Adrenal gland (tissue), 5 donors: ENCODE measurements around the gene AHRR.

Source experiments
- POLR2A ChIP-seq, 2 donors: fragments of 450-650 bp; IDR thresholded peaks; one replicate each; pipeline ENCODE4 v1.6.1; 2017; ENCODE audit warnings: antibody characterized with exemption in 2 of 2, mild to moderate bottlenecking in 2 of 2, moderate library complexity in 1 of 2
- TF ChIP-seq, protein P1 (sequence below), 6 experiments: fragments of 450-650 bp in 4 of 6; fragments of 200-600 bp in 2 of 6; sonication (generic) in 1 of 6; IDR thresholded peaks; 1 replicate in 5 of 6; 2 replicates in 1 of 6; pipeline versions ENCODE4 v1.5.1 to v1.8.0; 2016 to 2021; ENCODE audit warnings: antibody characterized with exemption in 6 of 6, mild to moderate bottlenecking in 2 of 6, moderate library complexity in 1 of 6
- donor health status: DM: no; HTN: no; CAD: no.

- TF ChIP-seq, protein P1, sequence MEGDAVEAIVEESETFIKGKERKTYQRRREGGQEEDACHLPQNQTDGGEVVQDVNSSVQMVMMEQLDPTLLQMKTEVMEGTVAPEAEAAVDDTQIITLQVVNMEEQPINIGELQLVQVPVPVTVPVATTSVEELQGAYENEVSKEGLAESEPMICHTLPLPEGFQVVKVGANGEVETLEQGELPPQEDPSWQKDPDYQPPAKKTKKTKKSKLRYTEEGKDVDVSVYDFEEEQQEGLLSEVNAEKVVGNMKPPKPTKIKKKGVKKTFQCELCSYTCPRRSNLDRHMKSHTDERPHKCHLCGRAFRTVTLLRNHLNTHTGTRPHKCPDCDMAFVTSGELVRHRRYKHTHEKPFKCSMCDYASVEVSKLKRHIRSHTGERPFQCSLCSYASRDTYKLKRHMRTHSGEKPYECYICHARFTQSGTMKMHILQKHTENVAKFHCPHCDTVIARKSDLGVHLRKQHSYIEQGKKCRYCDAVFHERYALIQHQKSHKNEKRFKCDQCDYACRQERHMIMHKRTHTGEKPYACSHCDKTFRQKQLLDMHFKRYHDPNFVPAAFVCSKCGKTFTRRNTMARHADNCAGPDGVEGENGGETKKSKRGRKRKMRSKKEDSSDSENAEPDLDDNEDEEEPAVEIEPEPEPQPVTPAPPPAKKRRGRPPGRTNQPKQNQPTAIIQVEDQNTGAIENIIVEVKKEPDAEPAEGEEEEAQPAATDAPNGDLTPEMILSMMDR (IDR thresholded peaks at IDR 0.05) = no peak
- no peak for TF ChIP-seq POLR2A (IDR thresholded peaks at IDR 0.05)
These were observed 157.5 kb downstream of the AHRR start for GRCh38 chr5:478982-479535.
